Thyroid gland (tissue), 4 donors: ENCODE data around the gene DCUN1D4.

Experiments used
- POLR2A ChIP-seq, 2 donors: fragments of 450-650 bp; IDR thresholded peaks; one replicate each; pipeline ENCODE4 v1.6.1; 2017; ENCODE audit warnings: antibody characterized with exemption in 2 of 2, mild to moderate bottlenecking in 2 of 2, moderate library complexity in 1 of 2
- TF ChIP-seq, protein P1 (sequence below), 6 experiments: fragments of 200-600 bp in 3 of 6; fragments of 450-650 bp in 3 of 6; sonication (generic) in 3 of 6; IDR thresholded peaks; one replicate each; pipeline ENCODE4 v1.5.1; 2016 to 2019; ENCODE audit warnings: antibody characterized with exemption in 6 of 6, mild to moderate bottlenecking in 2 of 6, inconsistent platforms in 1 of 6, moderate library complexity in 1 of 6

DNA sequence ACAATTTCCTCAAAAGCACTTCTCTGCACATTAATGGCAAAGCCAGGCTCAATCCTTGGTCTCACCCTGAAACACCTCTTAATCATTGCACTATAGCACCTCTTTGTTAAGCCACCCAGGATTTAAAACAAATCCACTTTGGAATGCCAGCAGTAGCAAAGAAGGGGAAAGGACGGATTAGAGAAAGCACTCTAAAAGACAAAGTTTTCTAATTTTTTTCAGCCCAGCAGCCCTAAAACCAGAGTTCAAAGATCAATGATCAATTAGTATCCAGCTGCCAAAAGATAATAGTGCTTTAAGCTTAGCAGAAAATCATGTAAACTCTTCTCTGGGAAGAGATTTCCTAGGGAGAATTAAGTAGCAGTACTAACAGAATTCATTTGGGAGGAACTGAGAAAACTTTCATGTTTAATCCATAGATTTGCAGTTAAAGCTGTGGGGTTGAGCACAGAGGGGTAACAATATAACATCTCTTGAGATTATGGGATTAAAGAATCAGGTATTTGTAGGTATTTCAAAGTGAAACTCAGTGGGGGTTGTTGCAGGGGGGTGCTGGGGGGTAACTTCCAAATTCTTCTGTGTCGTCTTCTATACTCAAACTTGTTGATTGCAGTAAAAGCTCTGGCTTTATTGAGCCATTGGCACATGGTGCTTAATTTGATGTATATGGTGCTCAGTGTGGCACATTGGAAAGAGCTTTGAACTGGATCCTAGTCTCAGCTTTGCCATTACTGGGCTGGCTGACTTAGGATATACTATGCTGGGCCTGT, 115.4 kb downstream of the DCUN1D4 start:
- TF ChIP-seq, protein P1, sequence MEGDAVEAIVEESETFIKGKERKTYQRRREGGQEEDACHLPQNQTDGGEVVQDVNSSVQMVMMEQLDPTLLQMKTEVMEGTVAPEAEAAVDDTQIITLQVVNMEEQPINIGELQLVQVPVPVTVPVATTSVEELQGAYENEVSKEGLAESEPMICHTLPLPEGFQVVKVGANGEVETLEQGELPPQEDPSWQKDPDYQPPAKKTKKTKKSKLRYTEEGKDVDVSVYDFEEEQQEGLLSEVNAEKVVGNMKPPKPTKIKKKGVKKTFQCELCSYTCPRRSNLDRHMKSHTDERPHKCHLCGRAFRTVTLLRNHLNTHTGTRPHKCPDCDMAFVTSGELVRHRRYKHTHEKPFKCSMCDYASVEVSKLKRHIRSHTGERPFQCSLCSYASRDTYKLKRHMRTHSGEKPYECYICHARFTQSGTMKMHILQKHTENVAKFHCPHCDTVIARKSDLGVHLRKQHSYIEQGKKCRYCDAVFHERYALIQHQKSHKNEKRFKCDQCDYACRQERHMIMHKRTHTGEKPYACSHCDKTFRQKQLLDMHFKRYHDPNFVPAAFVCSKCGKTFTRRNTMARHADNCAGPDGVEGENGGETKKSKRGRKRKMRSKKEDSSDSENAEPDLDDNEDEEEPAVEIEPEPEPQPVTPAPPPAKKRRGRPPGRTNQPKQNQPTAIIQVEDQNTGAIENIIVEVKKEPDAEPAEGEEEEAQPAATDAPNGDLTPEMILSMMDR (IDR thresholded peaks at IDR 0.05) = no peak
- TF ChIP-seq POLR2A (IDR thresholded peaks at IDR 0.05) = no peak
